Keratinocyte (primary cell): ENCODE measurements around the gene AZIN2. TPM values are rescaled to one million over a fixed set of nuclear protein-coding genes. Genes with fewer than 3 reads are reported as not detected.
"Not testable (repeated sequence)": the region's sequence is repeated elsewhere in the genome, so short reads cannot be mapped to it uniquely, and the experiment has no call there.

ENCODE experiments used
- DNase-seq: peaks from one replicate; pipeline ENCODE4 v3.0.0-alpha.2; 2011; ENCODE audit warnings: low read depth, missing footprints, low spot score
- FAIRE-seq: peaks from 2 replicates; lab custom pipeline; 2011; peaks lifted over from hg19 to GRCh38; lab: Jason Lieb, UNC
- H2AFZ ChIP-seq: 2 replicates; pipeline ENCODE4 v1.6.0; 2012; ENCODE audit warnings: low read length, control low read depth, inconsistent platforms; ENCODE audit not compliant: control insufficient read depth
- H3K27ac ChIP-seq: 2 replicates; pipeline ENCODE4 v1.5.1; 2011; ENCODE audit warnings: low read length; ENCODE audit not compliant: control insufficient read depth, insufficient read depth
- H3K27me3 ChIP-seq: 3 replicates; pipeline ENCODE4 v1.6.0; 2011; ENCODE audit warnings: low read length; ENCODE audit not compliant: control insufficient read depth, insufficient read depth; ENCODE audit errors: extremely low read depth
- H3K36me3 ChIP-seq, 2 experiments: 2 replicates in 1 of 2; 3 replicates in 1 of 2; pipeline ENCODE4 v1.5.1; 2011; ENCODE audit warnings: low read length in 2 of 2, mild to moderate bottlenecking in 1 of 2; ENCODE audit not compliant: control insufficient read depth in 2 of 2, insufficient read depth in 2 of 2; ENCODE audit errors: extremely low read depth in 1 of 2
- H3K4me1 ChIP-seq: 3 replicates; pipeline ENCODE4 v1.5.1; 2011; ENCODE audit warnings: low read length; ENCODE audit not compliant: control insufficient read depth, insufficient read depth; ENCODE audit errors: extremely low read depth
- H3K4me2 ChIP-seq: 3 replicates; pipeline ENCODE4 v1.6.0; 2011; ENCODE audit warnings: low read depth, low read length; ENCODE audit not compliant: control insufficient read depth, insufficient read depth; ENCODE audit errors: extremely low read depth
- H3K4me3 ChIP-seq, 3 experiments: fragments of 200-600 bp in 1 of 3; sonication (generic) in 1 of 3; 2 replicates in 2 of 3; 3 replicates in 1 of 3; pipeline ENCODE4 v1.5.1; 2011 to 2016; ENCODE audit warnings: low read length in 3 of 3, mild to moderate bottlenecking in 3 of 3, control low read depth in 2 of 3, inconsistent platforms in 1 of 3, low read depth in 1 of 3, mixed read lengths in 1 of 3, mixed run types in 1 of 3, moderate library complexity in 1 of 3; ENCODE audit not compliant: control insufficient read depth in 2 of 3, insufficient read depth in 2 of 3; ENCODE audit errors: extremely low read depth in 1 of 3
- H3K79me2 ChIP-seq: 2 replicates; pipeline ENCODE4 v1.6.0; 2012; ENCODE audit warnings: low read length; ENCODE audit not compliant: control insufficient read depth, insufficient read depth
- H3K9ac ChIP-seq: 3 replicates; pipeline ENCODE4 v1.6.0; 2011; ENCODE audit warnings: low read length; ENCODE audit not compliant: control insufficient read depth, insufficient read depth; ENCODE audit errors: extremely low read depth
- H3K9me1 ChIP-seq: 3 replicates; pipeline ENCODE4 v1.6.0; 2011; ENCODE audit warnings: low read length; ENCODE audit not compliant: control insufficient read depth, insufficient read depth; ENCODE audit errors: extremely low read depth
- H3K9me3 ChIP-seq: 2 replicates; pipeline ENCODE4 v1.5.1; 2012; ENCODE audit warnings: low read depth, low read length; ENCODE audit not compliant: control insufficient read depth
- H4K20me1 ChIP-seq: 3 replicates; pipeline ENCODE4 v1.6.0; 2011; ENCODE audit warnings: low read length; ENCODE audit not compliant: control insufficient read depth, insufficient read depth; ENCODE audit errors: extremely low read depth
- EZH2 ChIP-seq: IDR thresholded peaks from one replicate; pipeline ENCODE4 v1.6.1; 2012; ENCODE audit warnings: inconsistent platforms, mild to moderate bottlenecking, low read length, moderate library complexity
- dilution Hi-C: fragments of 300-500 bp; cut with MboI; formaldehyde crosslinking; loops from one replicate; pipeline ENCODE4 v1.7.0; 2020; ENCODE audit warnings: low sequenced_read_pairs; ENCODE audit not compliant: extremely low pct_ligation_motif_present
- polyA plus RNA-seq, 5 experiments: library from polyadenylated mRNA; depleted of rRNA in 3 of 5; stranded (reverse) in 3 of 5; stranded (forward) in 1 of 5; unstranded in 1 of 5; fragments of >200 nt; gene quantifications; 1 replicate in 1 of 5; 2 replicates in 3 of 5; 3 replicates in 1 of 5; pipeline versions ENCODE4 v1.2.1 to v1.2.3, GENCODE V29; 2011 to 2012; ENCODE audit warnings: missing spikeins in 2 of 5, low read depth in 1 of 5, low replicate concordance in 1 of 5
- TF ChIP-seq, protein P1 (sequence below), 3 experiments: IDR thresholded peaks in 1 of 3; conservative IDR thresholded peaks in 1 of 3; optimal IDR thresholded peaks in 1 of 3; 2 replicates in 2 of 3; 3 replicates in 1 of 3; pipeline versions ENCODE3 to v1.5.1; 2011; ENCODE audit warnings: low read length in 3 of 3, mild to moderate bottlenecking in 3 of 3, moderate library complexity in 2 of 3, control low read depth in 1 of 3, inconsistent platforms in 1 of 3; ENCODE audit not compliant: insufficient read depth in 2 of 3; ENCODE audit errors: extremely low read depth in 1 of 3

AZIN2 gene
- polyA plus RNA-seq, 1 donor (not counting 4 experiments of a cell fraction or from before 2014, with no cell fraction given) = 6.7 TPM

DNA sequence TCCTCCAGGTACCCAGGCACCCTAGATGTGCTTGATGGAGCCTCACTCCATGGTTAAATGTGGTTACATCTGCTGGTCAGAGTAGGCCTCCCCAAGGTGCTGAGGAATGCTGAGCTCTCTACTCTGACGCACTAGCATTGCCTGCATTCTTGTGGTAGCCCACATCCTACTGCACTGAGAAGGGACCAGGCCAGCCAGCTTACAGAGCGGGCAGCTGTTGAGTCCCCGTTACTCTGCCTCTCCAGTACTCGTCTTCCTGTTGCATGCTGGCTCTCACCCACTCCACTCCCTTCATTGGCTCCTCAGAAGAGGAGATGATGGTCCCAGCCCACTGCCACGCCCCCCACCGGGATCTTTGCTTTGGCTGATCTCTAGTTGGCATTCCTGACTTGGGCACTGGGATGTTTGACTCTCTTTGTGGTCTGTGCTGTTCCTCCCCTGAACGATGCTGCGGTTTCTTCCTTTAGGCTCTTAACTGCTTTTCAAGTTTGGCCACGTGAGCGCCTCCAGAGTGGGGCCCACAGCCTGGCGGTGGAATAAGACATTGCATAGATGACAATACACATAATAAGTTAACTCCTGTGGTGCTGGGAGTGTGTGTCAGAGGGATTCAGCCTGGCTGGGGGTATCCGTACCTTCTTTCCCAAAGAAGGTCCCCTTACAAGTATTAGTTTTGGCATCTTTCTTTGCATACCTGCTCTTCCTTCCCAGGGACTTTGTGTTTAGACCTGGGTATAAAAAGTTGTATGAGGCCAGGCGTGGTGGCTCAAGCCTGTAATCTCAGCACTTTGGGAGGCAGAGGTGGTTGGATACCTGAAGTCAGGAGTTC is 18.6 kb downstream of the AZIN2 start:
- peak overlapping the region; percentile 53 for H3K9ac ChIP-seq
- H3K9me1 ChIP-seq = no peaks in the 10 kb centered on the region
- no peaks in the 10 kb centered on the region for H3K79me2 ChIP-seq
- peak overlapping the region; percentile 42 for H3K4me2 ChIP-seq
- peaks cover 9 to 13% of the 10 kb centered on the region in 2 experiments for H3K36me3 ChIP-seq
- dilution Hi-C loops = no loop called here
- H4K20me1 ChIP-seq = no peaks in the 10 kb centered on the region
- no peak overlapping the region for H2AFZ ChIP-seq
- FAIRE-seq (peak; percentile 100), DNase-seq (peak; percentile 100)
- TF ChIP-seq, protein P1, sequence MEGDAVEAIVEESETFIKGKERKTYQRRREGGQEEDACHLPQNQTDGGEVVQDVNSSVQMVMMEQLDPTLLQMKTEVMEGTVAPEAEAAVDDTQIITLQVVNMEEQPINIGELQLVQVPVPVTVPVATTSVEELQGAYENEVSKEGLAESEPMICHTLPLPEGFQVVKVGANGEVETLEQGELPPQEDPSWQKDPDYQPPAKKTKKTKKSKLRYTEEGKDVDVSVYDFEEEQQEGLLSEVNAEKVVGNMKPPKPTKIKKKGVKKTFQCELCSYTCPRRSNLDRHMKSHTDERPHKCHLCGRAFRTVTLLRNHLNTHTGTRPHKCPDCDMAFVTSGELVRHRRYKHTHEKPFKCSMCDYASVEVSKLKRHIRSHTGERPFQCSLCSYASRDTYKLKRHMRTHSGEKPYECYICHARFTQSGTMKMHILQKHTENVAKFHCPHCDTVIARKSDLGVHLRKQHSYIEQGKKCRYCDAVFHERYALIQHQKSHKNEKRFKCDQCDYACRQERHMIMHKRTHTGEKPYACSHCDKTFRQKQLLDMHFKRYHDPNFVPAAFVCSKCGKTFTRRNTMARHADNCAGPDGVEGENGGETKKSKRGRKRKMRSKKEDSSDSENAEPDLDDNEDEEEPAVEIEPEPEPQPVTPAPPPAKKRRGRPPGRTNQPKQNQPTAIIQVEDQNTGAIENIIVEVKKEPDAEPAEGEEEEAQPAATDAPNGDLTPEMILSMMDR (optimal IDR thresholded peaks at IDR 0.05 in 1 of 3, IDR thresholded peaks at IDR 0.05 in 1 of 3, conservative IDR thresholded peaks at IDR 0.05 in 1 of 3; ENCODE audit: extremely low read depth in 1 of 3, insufficient read depth in 2 of 3, low read length in 3 of 3) = peak; percentile 44 to 78 (median 51)
- TF ChIP-seq EZH2 = no peak
- no peak overlapping the region for H3K4me3 ChIP-seq
- no peaks in the 10 kb centered on the region for H3K27me3 ChIP-seq
- H3K9me3 ChIP-seq = no peaks in the 10 kb centered on the region
- H3K4me1 ChIP-seq = peaks cover 35% of the 10 kb centered on the region
- H3K27ac ChIP-seq = peak overlapping the region; percentile 72

DNA sequence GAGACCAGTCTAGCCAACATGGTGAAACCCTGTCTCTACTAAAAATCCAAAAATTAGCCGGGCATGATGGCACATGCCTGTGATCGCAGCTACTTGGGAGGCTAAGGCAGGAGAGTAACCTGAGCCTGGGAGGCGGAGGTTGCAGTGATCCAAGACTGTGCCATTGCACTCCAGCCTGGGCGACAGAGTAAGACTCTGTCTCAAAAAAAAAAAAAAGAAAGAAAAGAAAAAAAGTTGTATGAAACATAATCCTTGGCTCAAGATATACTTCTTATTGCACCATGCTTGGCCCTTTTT is 19.1 kb downstream of the AZIN2 start:
- peak overlapping the region; percentile 53 for H3K9ac ChIP-seq
- H3K9me1 ChIP-seq, dilution Hi-C loops, H3K79me2 ChIP-seq, H4K20me1 ChIP-seq, H3K9me3 ChIP-seq, H3K4me3 ChIP-seq, H3K27me3 ChIP-seq, H2AFZ ChIP-seq: not testable (repeated sequence)
- peak overlapping the region; percentile 72 for H3K27ac ChIP-seq
- peak overlapping the region; percentile 42 for H3K4me2 ChIP-seq
- peaks cover 9 to 13% of the 10 kb centered on the region in 2 experiments for H3K36me3 ChIP-seq
- H3K4me1 ChIP-seq = peaks cover 31% of the 10 kb centered on the region
- DNase-seq (peak; percentile 52), FAIRE-seq (peak; percentile 26)
